Endothelial cell of umbilical vein (primary cell): ENCODE measurements around the gene ZBTB46. TPM values are rescaled to one million over a fixed set of nuclear protein-coding genes. Genes with fewer than 3 reads are reported as not detected.
"Not testable (repeated sequence)": the region's sequence is repeated elsewhere in the genome, so short reads cannot be mapped to it uniquely, and the experiment has no call there.

Experiments used
- BruUV-seq: library from RNA; stranded (reverse); fragments of 400-500 nt; replicated peaks from 2 replicates; lab custom pipeline; 2021; lab: Mats Ljungman, UMichigan
- CTCF ChIA-PET: fragments of 300-600, 350-600 bp; sonication (Branson Sonifier 250); formaldehyde crosslinking; loops from one replicate; lab custom pipeline; 2021; ENCODE audit warnings: antibody characterized with exemption, inconsistent platforms; lab: Charles Lee
- POLR2A ChIA-PET: fragments of 300-600, 350-600 bp; sonication (Branson Sonifier 250); formaldehyde crosslinking; loops from one replicate; lab custom pipeline; 2021; ENCODE audit warnings: antibody characterized with exemption, inconsistent platforms; lab: Charles Lee
- DNase-seq: peaks from one replicate; pipeline ENCODE4 v3.0.0-alpha.2; 2011; ENCODE audit warnings: low read depth, low spot score
- FAIRE-seq: peaks from 2 replicates; lab custom pipeline; 2011; peaks lifted over from hg19 to GRCh38; lab: Jason Lieb, UNC
- H2AFZ ChIP-seq: 2 replicates; pipeline ENCODE4 v1.6.0; 2012; ENCODE audit warnings: low read depth, low read length, control low read depth, inconsistent platforms
- H3K27ac ChIP-seq: 2 replicates; pipeline ENCODE4 v1.5.1; 2011; ENCODE audit warnings: low read depth, mild to moderate bottlenecking, control low read depth, low read length, moderate library complexity; ENCODE audit not compliant: insufficient read depth
- H3K27me3 ChIP-seq, 2 experiments: 2 replicates each; pipeline versions ENCODE4 v1.6.0 to v1.6.1; 2011; ENCODE audit warnings: low read length in 2 of 2, mixed read lengths in 1 of 2; ENCODE audit not compliant: control insufficient read depth in 2 of 2, insufficient read depth in 2 of 2
- H3K36me3 ChIP-seq, 2 experiments: 2 replicates in 1 of 2; 3 replicates in 1 of 2; pipeline ENCODE4 v1.5.1; 2011; ENCODE audit warnings: low read length in 2 of 2, mild to moderate bottlenecking in 1 of 2, moderate library complexity in 1 of 2; ENCODE audit not compliant: control insufficient read depth in 2 of 2, insufficient read depth in 2 of 2; ENCODE audit errors: extremely low read depth in 1 of 2
- H3K4me1 ChIP-seq: 3 replicates; pipeline ENCODE4 v1.5.1; 2011; ENCODE audit warnings: mild to moderate bottlenecking, low read length; ENCODE audit not compliant: control insufficient read depth, insufficient read depth; ENCODE audit errors: extremely low read depth
- H3K4me2 ChIP-seq: 2 replicates; pipeline ENCODE4 v1.6.1; 2011; ENCODE audit warnings: low read length, control low read depth, mixed read lengths; ENCODE audit not compliant: insufficient read depth
- H3K4me3 ChIP-seq, 3 experiments: fragments of 200-600 bp in 1 of 3; sonication (generic), shearing (Covaris generic) in 1 of 3; replicated peaks in 1 of 3; 2 replicates each; pipeline ENCODE4 v1.5.1; 2011 to 2016; ENCODE audit warnings: control low read depth in 3 of 3, low read length in 3 of 3, mild to moderate bottlenecking in 2 of 3, inconsistent platforms in 1 of 3, low read depth in 1 of 3, moderate library complexity in 1 of 3; ENCODE audit not compliant: insufficient read depth in 1 of 3
- H3K79me2 ChIP-seq: 2 replicates; pipeline ENCODE4 v1.6.0; 2012; ENCODE audit warnings: low read length, inconsistent platforms; ENCODE audit not compliant: control insufficient read depth, insufficient read depth
- H3K9ac ChIP-seq: replicated peaks from 2 replicates; pipeline ENCODE3; 2011; ENCODE audit warnings: low read length, control low read depth; ENCODE audit not compliant: insufficient read depth; ENCODE audit errors: extremely low read depth
- H3K9me1 ChIP-seq: replicated peaks from 3 replicates; pipeline ENCODE4 v1.6.0; 2011; ENCODE audit warnings: mild to moderate bottlenecking, low read length; ENCODE audit not compliant: control insufficient read depth, insufficient read depth; ENCODE audit errors: extremely low read depth
- H3K9me3 ChIP-seq: replicated peaks from 2 replicates; pipeline ENCODE4 v1.5.1; 2012; ENCODE audit warnings: low read length, inconsistent platforms; ENCODE audit not compliant: control insufficient read depth, insufficient read depth
- H4K20me1 ChIP-seq: replicated peaks from 2 replicates; pipeline ENCODE3; 2011; ENCODE audit warnings: mild to moderate bottlenecking, low read length; ENCODE audit not compliant: control insufficient read depth, insufficient read depth; ENCODE audit errors: extremely low read depth
- dilution Hi-C: fragments of 300-500 bp; cut with MboI; formaldehyde crosslinking; loops from one replicate; pipeline ENCODE4 v1.15.0; 2019; ENCODE audit warnings: low sequenced_read_pairs; ENCODE audit not compliant: extremely low pct_ligation_motif_present
- intact Hi-C: fragments of 100-400 bp; cut with micrococcal nuclease; formaldehyde crosslinking; loops from one replicate; pipeline ENCODE4 v1.10.0; 2022
- polyA plus RNA-seq, 4 experiments: library from polyadenylated mRNA; depleted of rRNA in 3 of 4; stranded (reverse) in 3 of 4; unstranded in 1 of 4; fragments of >200 nt; gene quantifications; 2 replicates each; pipeline versions ENCODE4 v1.2.1 to v1.2.3, GENCODE V29; 2011 to 2012; ENCODE audit warnings: missing spikeins in 1 of 4
- total RNA-seq: library from RNA; stranded (reverse); gene quantifications from 2 replicates; pipeline ENCODE4 v1.2.3, GENCODE V29; 2021

Gene ZBTB46
- total and polyA plus RNA-seq, 2 donors (not counting 3 experiments of a cell fraction or from before 2014, with no cell fraction given): 1.3 to 7.1 TPM

DNA sequence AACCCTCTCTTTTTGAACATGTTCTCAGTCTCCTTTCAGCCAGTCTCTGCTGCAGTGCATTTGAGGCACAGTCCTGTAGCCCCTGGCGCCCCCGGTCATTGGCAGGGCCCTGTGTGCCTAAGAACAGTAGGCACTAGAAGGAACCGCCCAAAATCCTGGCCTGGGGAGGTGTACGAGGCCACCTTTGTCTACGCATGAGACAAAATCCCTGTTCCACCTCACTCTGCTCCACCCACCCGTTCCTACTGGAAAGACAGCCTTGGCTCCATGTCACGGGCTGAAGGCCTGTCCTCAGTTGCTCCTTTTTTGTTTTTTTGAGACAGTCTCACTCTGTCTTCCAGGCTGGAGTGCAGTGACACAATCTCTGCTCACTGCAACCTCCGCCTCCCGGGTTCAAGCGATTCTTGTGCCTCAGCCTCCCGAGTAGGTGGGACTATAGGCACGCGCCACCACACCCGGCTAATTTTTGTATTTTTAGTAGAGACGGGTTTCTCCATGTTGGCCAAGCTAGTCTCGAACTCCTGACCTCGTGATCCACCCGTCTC is 100.8 kb downstream of the ZBTB46 start:
- H3K4me2 ChIP-seq, H4K20me1 ChIP-seq, H3K27me3 ChIP-seq, H3K9ac ChIP-seq, FAIRE-seq, H3K9me3 ChIP-seq, H3K9me1 ChIP-seq, POLR2A ChIA-PET, H3K27ac ChIP-seq, CTCF ChIA-PET, H3K4me3 ChIP-seq, BruUV-seq, H2AFZ ChIP-seq, dilution Hi-C loops, H3K4me1 ChIP-seq, intact Hi-C loops, DNase-seq: not testable (repeated sequence)
- Histone ChIP-seq H3K79me2 (peaks cover 31% of the 10 kb centered on the region), H3K36me3 (peaks cover 0 to 22% of the 10 kb centered on the region in 2 experiments)

DNA sequence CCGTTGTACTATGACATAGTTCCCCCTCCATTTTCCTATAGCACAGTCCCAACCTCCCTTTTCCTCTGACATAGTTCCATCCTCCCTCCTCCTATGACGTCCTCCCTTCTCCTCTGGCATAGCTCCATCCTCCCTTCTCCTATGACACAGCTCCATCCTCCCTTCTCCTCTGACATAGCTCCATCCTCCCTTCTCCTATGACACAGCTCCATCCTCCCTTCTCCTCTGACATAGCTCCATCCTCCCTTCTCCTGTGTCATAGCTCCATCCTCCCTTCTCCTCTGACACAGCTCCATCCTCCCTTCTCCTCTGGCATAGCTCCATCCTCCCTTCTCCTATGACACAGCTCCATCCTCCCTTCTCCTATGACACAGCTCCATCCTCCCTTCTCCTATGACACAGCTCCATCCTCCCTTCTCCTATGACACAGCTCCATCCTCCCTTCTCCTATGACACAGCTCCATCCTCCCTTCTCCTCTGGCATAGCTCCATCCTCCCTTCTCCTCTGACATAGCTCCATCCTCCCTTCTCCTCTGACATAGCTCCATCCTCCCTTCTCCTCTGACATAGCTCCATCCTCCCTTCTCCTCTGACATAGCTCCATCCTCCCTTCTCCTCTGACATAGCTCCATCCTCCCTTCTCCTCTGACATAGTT is 108.0 kb downstream of the ZBTB46 start:
- H3K79me2 ChIP-seq: peaks cover 48% of the 10 kb centered on the region
- H3K4me3 ChIP-seq, H4K20me1 ChIP-seq, POLR2A ChIA-PET, H3K9me1 ChIP-seq, intact Hi-C loops, H3K36me3 ChIP-seq, H2AFZ ChIP-seq, H3K4me2 ChIP-seq, H3K4me1 ChIP-seq, H3K27me3 ChIP-seq, BruUV-seq, H3K9ac ChIP-seq, H3K9me3 ChIP-seq, dilution Hi-C loops, FAIRE-seq, DNase-seq, H3K27ac ChIP-seq: not testable (repeated sequence)
- CTCF ChIA-PET: interaction anchor here (1.2 kb wide), 1 partner anchor 15 kb away, joined by 4 read pairs; the partner anchor contains the start of genes ARFRP1 and ZGPAT
